G401 (cell line): ENCODE data around the gene PCDH10. TPM values are rescaled to one million over a fixed set of nuclear protein-coding genes. Genes with fewer than 3 reads are reported as not detected.
"Not testable (repeated sequence)": the region's sequence is repeated elsewhere in the genome, so short reads cannot be mapped to it uniquely, and the experiment has no call there.

Experiments used
- DNase-seq: peaks from one replicate; pipeline ENCODE4 v3.0.0-alpha.2; 2015; ENCODE audit warnings: low spot score
- in situ Hi-C: cut with HindIII; loops from 2 replicates; pipeline ENCODE4 v1.10.0; 2016; ENCODE audit warnings: low sequenced_read_pairs, mixed read lengths
- total RNA-seq: library from RNA; depleted of rRNA; stranded (reverse); fragments of >200 nt; shearing (Covaris generic); gene quantifications from 2 replicates; pipeline ENCODE4 v1.2.3, GENCODE V29; 2014

The PCDH10 gene
- total RNA-seq, 1 experiment from 2014 or later: 3.3 TPM

DNA sequence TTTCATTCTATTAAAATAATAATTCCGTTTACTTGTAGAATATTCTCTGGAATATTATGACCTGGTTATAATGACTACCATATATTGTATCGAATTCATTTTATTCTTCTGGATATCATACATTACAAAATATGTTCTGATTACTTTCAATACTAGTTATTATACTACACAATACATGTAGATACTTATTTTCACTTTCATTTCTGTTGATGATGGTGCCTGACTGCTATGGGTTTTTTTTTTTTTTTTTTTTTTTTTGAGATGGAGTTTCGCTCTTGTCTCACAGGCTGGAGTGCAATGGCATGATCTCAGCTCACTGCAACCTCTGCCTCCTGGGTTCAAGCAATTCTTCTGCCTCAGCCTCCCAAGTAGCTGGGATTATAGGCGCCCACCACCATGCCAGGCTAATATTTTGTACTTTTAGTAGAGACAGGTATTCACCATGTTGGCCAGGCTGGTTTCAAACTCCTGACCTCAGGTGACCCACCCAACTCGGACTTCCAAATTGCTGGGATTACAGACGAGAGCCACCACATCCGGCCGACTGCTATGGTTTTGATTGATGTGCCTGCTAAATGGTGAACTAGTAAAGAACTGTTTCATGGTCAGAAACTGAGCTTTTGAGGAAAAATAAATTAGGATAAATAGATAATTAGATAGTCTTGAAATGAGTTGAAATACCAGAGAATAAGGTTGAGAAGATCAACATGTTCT lies 39.5 kb downstream of the PCDH10 start:
- in situ Hi-C loops: no loop called here
- no peak for DNase-seq

DNA sequence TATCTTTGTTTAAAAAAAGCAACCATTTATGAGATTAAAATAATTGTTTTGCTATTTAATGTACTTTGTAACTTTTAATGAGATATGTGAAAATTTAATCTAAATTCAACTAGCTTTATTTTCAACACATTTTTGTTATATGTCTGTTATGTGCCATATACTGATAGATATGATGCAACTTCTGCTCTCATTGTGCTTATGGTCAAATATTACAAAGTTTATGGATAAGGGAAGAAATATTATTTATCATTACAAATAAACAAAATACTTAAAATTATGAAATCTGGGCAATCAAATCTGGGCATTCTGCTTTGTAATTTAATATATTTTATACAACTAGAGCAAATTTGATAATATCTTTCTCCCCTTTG lies 40.0 kb downstream of the PCDH10 start:
- no peak for DNase-seq
- in situ Hi-C loops: no loop called here

DNA sequence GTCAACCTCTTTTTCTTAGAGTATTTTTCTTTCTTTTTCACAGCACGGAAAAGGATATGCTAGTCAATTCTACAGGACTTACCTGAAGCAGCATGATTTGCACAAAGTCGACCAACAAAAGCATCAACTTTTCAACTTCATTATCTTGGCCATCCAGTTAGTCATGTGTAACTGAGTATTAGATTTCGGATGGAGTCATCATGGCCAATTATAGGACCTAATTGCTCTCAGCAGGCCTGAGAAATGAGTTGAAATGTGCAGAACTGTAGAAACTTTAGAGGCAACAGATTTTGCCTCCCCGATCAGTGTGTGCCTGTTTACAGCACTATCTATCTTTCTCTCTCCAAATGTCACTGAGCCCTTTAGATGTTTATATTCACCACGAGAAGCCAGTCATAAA lies 41.0 kb downstream of the PCDH10 start:
- in situ Hi-C loops: no loop called here
- no peak for DNase-seq

DNA sequence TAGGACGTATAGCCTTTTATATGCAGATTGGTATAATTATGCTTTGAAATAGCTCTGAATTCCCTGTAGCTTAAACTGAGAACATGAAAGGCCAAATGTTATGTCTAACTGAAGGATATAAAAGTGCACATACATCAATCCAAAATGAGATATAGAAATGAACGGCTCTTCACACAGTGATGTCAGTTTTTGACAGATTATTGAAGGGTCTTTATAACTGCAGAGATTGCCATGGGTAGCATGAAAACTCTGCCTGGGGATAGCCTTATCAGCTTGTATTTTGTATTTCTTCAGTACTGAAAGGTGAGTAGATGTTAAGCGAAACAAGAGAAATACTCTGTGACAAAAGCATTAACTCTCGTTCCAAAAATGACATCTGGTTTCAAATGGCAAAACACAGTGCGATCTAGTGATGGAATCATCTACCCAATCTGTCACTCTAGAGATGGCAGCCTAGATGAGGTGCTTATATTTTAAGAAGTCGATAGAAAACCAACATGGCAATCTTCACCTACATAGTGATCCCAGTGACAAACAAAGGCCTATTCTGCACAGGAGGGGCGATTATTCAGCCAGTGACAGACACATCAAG lies 59.7 kb downstream of the PCDH10 start:
- no peak for DNase-seq
- in situ Hi-C loops: no loop called here

DNA sequence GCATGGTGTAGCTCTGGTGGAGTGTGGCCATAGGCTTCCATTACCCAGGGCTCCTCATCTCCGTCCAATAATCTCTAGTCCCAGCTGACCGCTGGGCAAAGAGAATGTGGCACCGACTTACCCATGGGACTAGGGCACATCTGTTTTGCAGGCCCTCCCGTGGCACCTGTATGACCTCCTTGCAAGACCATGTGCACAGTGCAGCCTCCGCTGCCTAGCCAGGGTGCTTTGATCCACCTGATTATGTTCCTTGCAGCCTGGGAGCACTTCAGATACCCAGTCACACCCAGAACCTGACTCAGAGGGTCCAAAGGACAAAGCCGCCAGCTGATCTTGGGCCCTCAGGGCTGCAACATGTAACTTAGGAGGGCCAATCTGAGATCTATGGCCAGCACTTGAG lies 84.8 kb downstream of the PCDH10 start:
- no peak for DNase-seq
- in situ Hi-C loops: no loop called here

DNA sequence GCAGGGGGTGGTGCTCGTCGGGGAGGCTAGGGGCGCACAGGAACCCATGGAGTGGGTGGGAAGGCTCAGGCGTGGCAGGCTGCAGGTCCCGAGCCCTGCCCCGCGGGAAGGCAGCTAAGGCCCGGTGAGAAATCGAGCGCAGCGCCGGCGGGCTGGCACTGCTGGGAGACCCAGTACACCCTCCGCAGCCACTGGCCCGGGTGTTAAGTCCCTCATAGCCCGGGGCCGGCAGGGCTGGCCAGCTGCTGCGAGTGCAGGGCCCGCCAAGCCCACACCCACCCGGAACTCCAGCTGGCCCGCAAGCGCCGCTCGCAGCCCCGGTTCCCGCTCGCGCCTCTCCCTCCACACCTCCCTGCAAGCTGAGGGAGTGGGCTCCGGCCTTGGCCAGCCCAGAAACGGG lies 91.4 kb downstream of the PCDH10 start:
- not testable (repeated sequence) for DNase-seq

More for the DNA sequence above, 91.4 kb downstream of the PCDH10 start:
- in situ Hi-C loops: not testable (repeated sequence)
